ENCODE measurements around the gene DFFA. TPM values are rescaled to one million over a fixed set of nuclear protein-coding genes. Genes with fewer than 3 reads are reported as not detected.

The DFFA gene
- total and polyA plus RNA-seq, 9 of the 15 experiments (the other 6 are each of a cell fraction or from before 2014, with no cell fraction given): 39.6 to 74.8 (median 59.2) TPM

DNA sequence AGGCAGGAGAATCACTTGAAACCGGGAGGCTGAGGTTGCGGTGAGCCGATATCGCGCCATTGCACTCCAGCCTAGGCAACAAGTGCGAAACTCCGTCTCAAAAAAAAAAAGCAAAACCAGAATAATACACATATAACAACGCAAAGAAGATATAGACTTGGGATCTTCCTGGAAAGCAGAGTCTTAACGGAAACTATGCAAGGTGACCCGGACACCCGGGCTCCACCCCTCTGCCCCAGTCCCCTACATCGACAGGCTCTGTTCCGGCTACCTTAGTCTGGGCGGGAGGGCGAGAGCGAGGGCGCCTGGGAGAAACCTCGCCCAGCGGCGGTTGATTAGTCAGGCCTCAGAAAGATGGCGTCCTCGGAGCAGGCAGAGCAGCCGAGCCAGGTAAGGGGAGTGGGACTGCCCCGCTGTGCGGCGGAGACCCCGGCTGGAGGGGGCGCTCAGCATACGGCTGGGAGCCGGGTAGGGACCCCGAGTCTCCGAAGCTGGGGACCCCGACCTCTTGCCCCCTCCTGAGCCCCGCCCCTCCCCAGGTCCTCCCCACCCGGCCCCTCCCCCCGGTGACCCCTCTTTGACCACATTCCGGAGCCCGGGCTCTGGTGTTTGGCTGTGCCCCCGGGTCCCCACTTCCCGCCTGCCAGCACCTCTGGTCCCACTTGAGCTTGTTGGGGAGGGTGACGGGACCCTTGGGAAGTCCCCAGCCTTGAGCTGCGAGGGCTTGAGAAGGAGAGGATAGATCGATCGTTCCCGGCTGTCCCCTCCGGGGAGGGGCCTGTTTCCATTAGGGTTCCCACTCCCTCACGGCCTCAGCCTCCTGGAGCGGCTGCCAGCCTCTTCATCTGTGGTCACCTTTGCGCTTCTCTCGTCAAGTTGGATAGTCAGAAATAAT, 2.5 kb upstream of the DFFA start, which contains the start of gene PEX14 (continued):
- TF ChIP-seq ZEB2 (IDR thresholded peaks at IDR 0.05): peak; percentile 53; the same call in 1 of the 2 replicates
- peak; percentile 56; the same call in 1 of the 2 replicates for TF ChIP-seq GABPA (tag; conservative IDR thresholded peaks at IDR 0.05; ENCODE audit: low read depth)
- TF ChIP-seq, protein P1, sequence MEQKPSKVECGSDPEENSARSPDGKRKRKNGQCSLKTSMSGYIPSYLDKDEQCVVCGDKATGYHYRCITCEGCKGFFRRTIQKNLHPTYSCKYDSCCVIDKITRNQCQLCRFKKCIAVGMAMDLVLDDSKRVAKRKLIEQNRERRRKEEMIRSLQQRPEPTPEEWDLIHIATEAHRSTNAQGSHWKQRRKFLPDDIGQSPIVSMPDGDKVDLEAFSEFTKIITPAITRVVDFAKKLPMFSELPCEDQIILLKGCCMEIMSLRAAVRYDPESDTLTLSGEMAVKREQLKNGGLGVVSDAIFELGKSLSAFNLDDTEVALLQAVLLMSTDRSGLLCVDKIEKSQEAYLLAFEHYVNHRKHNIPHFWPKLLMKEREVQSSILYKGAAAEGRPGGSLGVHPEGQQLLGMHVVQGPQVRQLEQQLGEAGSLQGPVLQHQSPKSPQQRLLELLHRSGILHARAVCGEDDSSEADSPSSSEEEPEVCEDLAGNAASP (IDR thresholded peaks at IDR 0.05): no peak
- peak; percentile 79 for TF ChIP-seq SUPT5H (IDR thresholded peaks at IDR 0.05)
- peak; percentile 44; the same call in 1 of the 2 replicates for TF ChIP-seq HLTF (IDR thresholded peaks at IDR 0.05)
- TF ChIP-seq TAF1 (IDR thresholded peaks at IDR 0.05; ENCODE audit: control insufficient read depth, extremely low read depth, insufficient read depth, low read length, severe bottlenecking): peak; percentile 98
- TF ChIP-seq, protein P2, sequence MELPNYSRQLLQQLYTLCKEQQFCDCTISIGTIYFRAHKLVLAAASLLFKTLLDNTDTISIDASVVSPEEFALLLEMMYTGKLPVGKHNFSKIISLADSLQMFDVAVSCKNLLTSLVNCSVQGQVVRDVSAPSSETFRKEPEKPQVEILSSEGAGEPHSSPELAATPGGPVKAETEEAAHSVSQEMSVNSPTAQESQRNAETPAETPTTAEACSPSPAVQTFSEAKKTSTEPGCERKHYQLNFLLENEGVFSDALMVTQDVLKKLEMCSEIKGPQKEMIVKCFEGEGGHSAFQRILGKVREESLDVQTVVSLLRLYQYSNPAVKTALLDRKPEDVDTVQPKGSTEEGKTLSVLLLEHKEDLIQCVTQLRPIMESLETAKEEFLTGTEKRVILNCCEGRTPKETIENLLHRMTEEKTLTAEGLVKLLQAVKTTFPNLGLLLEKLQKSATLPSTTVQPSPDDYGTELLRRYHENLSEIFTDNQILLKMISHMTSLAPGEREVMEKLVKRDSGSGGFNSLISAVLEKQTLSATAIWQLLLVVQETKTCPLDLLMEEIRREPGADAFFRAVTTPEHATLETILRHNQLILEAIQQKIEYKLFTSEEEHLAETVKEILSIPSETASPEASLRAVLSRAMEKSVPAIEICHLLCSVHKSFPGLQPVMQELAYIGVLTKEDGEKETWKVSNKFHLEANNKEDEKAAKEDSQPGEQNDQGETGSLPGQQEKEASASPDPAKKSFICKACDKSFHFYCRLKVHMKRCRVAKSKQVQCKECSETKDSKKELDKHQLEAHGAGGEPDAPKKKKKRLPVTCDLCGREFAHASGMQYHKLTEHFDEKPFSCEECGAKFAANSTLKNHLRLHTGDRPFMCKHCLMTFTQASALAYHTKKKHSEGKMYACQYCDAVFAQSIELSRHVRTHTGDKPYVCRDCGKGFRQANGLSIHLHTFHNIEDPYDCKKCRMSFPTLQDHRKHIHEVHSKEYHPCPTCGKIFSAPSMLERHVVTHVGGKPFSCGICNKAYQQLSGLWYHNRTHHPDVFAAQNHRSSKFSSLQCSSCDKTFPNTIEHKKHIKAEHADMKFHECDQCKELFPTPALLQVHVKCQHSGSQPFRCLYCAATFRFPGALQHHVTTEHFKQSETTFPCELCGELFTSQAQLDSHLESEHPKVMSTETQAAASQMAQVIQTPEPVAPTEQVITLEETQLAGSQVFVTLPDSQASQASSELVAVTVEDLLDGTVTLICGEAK (IDR thresholded peaks at IDR 0.05): peak; percentile 67; the same call in 1 of the 2 replicates
- TF ChIP-seq, protein P2 (CRISPR knock-in tag; IDR thresholded peaks at IDR 0.05): no peak
- peak; percentile 90 for TF ChIP-seq KDM5B (IDR thresholded peaks at IDR 0.05; ENCODE audit: insufficient replicate concordance, low read depth, low read length)
- TF ChIP-seq HMG20A (CRISPR knock-in tag; conservative IDR thresholded peaks at IDR 0.05): no peak
- TF ChIP-seq, protein P3, sequence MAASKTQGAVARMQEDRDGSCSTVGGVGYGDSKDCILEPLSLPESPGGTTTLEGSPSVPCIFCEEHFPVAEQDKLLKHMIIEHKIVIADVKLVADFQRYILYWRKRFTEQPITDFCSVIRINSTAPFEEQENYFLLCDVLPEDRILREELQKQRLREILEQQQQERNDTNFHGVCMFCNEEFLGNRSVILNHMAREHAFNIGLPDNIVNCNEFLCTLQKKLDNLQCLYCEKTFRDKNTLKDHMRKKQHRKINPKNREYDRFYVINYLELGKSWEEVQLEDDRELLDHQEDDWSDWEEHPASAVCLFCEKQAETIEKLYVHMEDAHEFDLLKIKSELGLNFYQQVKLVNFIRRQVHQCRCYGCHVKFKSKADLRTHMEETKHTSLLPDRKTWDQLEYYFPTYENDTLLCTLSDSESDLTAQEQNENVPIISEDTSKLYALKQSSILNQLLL (CRISPR knock-in tag; IDR thresholded peaks at IDR 0.05; ENCODE audit: borderline replicate concordance): peak; percentile 35; the same call in 1 of the 2 replicates
- TF ChIP-seq, protein P4, sequence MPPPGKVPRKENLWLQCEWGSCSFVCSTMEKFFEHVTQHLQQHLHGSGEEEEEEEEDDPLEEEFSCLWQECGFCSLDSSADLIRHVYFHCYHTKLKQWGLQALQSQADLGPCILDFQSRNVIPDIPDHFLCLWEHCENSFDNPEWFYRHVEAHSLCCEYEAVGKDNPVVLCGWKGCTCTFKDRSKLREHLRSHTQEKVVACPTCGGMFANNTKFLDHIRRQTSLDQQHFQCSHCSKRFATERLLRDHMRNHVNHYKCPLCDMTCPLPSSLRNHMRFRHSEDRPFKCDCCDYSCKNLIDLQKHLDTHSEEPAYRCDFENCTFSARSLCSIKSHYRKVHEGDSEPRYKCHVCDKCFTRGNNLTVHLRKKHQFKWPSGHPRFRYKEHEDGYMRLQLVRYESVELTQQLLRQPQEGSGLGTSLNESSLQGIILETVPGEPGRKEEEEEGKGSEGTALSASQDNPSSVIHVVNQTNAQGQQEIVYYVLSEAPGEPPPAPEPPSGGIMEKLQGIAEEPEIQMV (tag; conservative IDR thresholded peaks at IDR 0.05; ENCODE audit: low read depth): no peak
- no peak for TF ChIP-seq GTF2F1 (IDR thresholded peaks at IDR 0.05; ENCODE audit: low read depth, low read length)

All from K562 (cell line).